HG02973 (cell line): ENCODE results near the gene JAML.

ENCODE experiments used
- ATAC-seq: cut with Tn5 transposase; IDR thresholded peaks from one replicate; pipeline ENCODE4 v1.9.1; 2021; ENCODE audit warnings: moderate library complexity; ENCODE audit not compliant: unreplicated experiment

JAML gene

GRCh38 chr11:118240999-118241763 is 16.4 kb upstream of the JAML start:
- ATAC-seq, result peak; percentile 86

- ATAC-seq, result no peak
Measured at GRCh38 chr11:118239509-118240205, 14.8 kb upstream of the JAML start.

GRCh38 chr11:118238929-118239328 is 14.1 kb upstream of the JAML start:
- no peak for ATAC-seq

GRCh38 chr11:118238421-118238820 is 13.6 kb upstream of the JAML start:
- ATAC-seq, result no peak

- no peak for ATAC-seq
Measured at GRCh38 chr11:118236170-118236569, 11.4 kb upstream of the JAML start.

GRCh38 chr11:118234833-118235232 is 10.0 kb upstream of the JAML start:
- ATAC-seq, result no peak

GRCh38 chr11:118233850-118234249 is 9.0 kb upstream of the JAML start:
- ATAC-seq, result no peak

GRCh38 chr11:118233377-118233776 is 8.6 kb upstream of the JAML start:
- ATAC-seq, result no peak

GRCh38 chr11:118232659-118233058 is 7.8 kb upstream of the JAML start:
- ATAC-seq, result no peak

- ATAC-seq, result no peak
Measured at GRCh38 chr11:118231461-118231860, 6.7 kb upstream of the JAML start.

GRCh38 chr11:118230088-118230487 is 5.3 kb upstream of the JAML start:
- no peak for ATAC-seq

GRCh38 chr11:118229274-118229847 is 4.5 kb upstream of the JAML start:
- ATAC-seq, result no peak

GRCh38 chr11:118227865-118228785 is 3.3 kb upstream of the JAML start:
- ATAC-seq, result peak; percentile 51

GRCh38 chr11:118226781-118227180 is 2.0 kb upstream of the JAML start:
- no peak for ATAC-seq

- no peak for ATAC-seq
Measured at GRCh38 chr11:118226296-118226695, 1.5 kb upstream of the JAML start.

- no peak for ATAC-seq
Measured at GRCh38 chr11:118223992-118224391, 819 bp downstream of the JAML start.

- no peak for ATAC-seq
Measured at GRCh38 chr11:118223570-118223969, 1.2 kb downstream of the JAML start.

- ATAC-seq, result no peak
Measured at GRCh38 chr11:118222437-118222836, 2.4 kb downstream of the JAML start.

GRCh38 chr11:118221419-118221818 is 3.4 kb downstream of the JAML start:
- ATAC-seq, result no peak

- ATAC-seq, result no peak
Measured at GRCh38 chr11:118219732-118220131, 5.1 kb downstream of the JAML start.

GRCh38 chr11:118219244-118219643 is 5.6 kb downstream of the JAML start:
- ATAC-seq, result no peak
